Spleen (tissue), 7 donors: ENCODE data around the gene SLC24A3.

ENCODE experiments used
- CTCF ChIP-seq, 11 experiments: fragments of 200-600 bp in 7 of 11; fragments of 450-650 bp in 4 of 11; sonication (generic) in 4 of 11; IDR thresholded peaks in 8 of 11; conservative IDR thresholded peaks in 3 of 11; 1 replicate in 7 of 11; 2 replicates in 4 of 11; pipeline versions ENCODE4 v1.4.0 to v1.8.0; 2016 to 2021; ENCODE audit warnings: antibody characterized with exemption in 11 of 11, inconsistent platforms in 4 of 11, mild to moderate bottlenecking in 1 of 11
- POLR2AphosphoS5 ChIP-seq, 3 donors: sonication (generic); formaldehyde crosslinking; IDR thresholded peaks; one replicate each; pipeline ENCODE4 v1.5.1; 2017; ENCODE audit warnings: antibody characterized with exemption in 3 of 3
- donor health status: DM: no; HTN: no; CAD: no; lungs with moderate emphysema.
- donor health status: DM: no; HTN: no; CAD: no.
- donor health status: DM: no; HTN: no; CAD: no.

DNA sequence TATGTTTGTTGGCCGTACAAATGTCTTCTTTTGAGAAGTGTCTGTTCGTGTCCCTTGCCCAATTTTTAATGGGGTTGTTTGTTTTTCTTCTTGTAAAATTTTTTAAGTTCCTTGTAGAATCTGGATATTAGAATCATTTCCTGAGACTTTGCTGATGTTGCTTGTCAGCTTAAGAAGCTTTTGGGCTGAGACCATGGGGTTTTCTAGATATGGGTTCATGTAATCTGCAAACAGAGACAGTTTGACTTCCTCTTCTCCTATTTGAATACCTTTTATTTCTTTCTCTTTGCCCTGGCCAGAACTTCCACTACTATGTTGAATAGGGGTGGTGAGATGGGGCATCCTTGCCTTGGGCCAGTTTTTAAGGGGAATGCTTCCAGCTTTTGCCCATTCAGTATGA is 82.6 kb downstream of the SLC24A3 start:
- TF ChIP-seq CTCF (IDR thresholded peaks at IDR 0.05 in 8 of 11, conservative IDR thresholded peaks at IDR 0.05 in 3 of 11) (no peak), POLR2AphosphoS5 (IDR thresholded peaks at IDR 0.05) (no peak)
